Body of pancreas (tissue), 4 donors: ENCODE data around the gene CISD1.

Experiments used
- CTCF ChIP-seq, 7 experiments: fragments of 450-650 bp in 4 of 7; fragments of 200-600 bp in 3 of 7; sonication (generic) in 3 of 7; IDR thresholded peaks; one replicate each; pipeline ENCODE4 v1.5.1; 2016 to 2019; ENCODE audit warnings: antibody characterized with exemption in 7 of 7
- POLR2A ChIP-seq, 3 donors: fragments of 450-650 bp; IDR thresholded peaks; one replicate each; pipeline ENCODE4 v1.6.1; 2016; ENCODE audit warnings: antibody characterized with exemption in 3 of 3, mild to moderate bottlenecking in 2 of 3

DNA sequence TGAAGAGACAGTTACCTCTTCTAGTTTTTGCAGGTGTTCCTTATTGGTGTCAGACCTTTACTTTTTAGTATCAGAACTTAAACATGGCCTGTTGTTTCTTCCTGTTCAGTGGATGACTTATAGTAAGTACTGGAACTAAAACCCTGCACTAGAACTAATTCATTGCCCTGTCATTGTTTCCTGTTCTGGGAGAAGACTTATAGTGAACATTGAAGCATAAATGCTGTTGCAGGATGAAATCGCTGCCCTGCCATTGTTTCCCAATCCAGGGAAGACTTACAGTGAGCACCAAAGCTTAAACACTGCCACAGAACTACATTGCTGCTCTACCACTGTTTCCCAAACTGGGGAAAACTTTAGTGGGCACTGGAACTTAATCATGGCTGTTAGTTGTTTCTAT, 14.3 kb upstream of the CISD1 start:
- TF ChIP-seq CTCF (IDR thresholded peaks at IDR 0.05) (no peak), POLR2A (IDR thresholded peaks at IDR 0.05) (no peak)
